HCT116 (cell line): ENCODE data around the gene CCDC87. TPM values are rescaled to one million over a fixed set of nuclear protein-coding genes. Genes with fewer than 3 reads are reported as not detected.

Experiments
- ATAC-seq: fragments of 200-7000 bp; cut with Tn5 transposase; 2 replicates; pipeline ENCODE4 v1.9.1; 2020; ENCODE audit warnings: mild to moderate bottlenecking, moderate library complexity
- BruUV-seq: library from RNA; stranded (reverse); fragments of 400-500 nt; replicated peaks from 2 replicates; lab custom pipeline; 2021; lab: Mats Ljungman, UMichigan
- CTCF ChIA-PET: fragments of 300-600 bp; sonication (Branson Sonifier 250); formaldehyde crosslinking; loops from one replicate; lab custom pipeline; 2021; ENCODE audit warnings: antibody characterized with exemption; lab: Charles Lee
- POLR2A ChIA-PET: fragments of 300-600, 350-600 bp; sonication (Branson Sonifier 250); formaldehyde crosslinking; loops from one replicate; lab custom pipeline; 2021; ENCODE audit warnings: antibody characterized with exemption; lab: Charles Lee
- RAD21 ChIA-PET, 2 experiments: fragments of 300-600 bp; sonication (Branson Sonifier 250); formaldehyde crosslinking; loops; one replicate each; lab custom pipeline; 2023; ENCODE audit warnings: low total read pairs in 2 of 2; ENCODE audit not compliant: uncharacterized antibody in 2 of 2, unreplicated experiment in 2 of 2, low non-redundant PET in 1 of 2; lab: Charles Lee
- DNase-seq: peaks from one replicate; pipeline ENCODE4 v3.0.0-alpha.2; 2010; ENCODE audit warnings: low read depth, low spot score
- H2AFZ ChIP-seq: fragments of 200-600 bp; shearing (Covaris generic), sonication (generic); 2 replicates; pipeline ENCODE4 v1.6.1; 2017; ENCODE audit warnings: low read depth, mixed run types, mixed read lengths, antibody characterized with exemption, low read length; ENCODE audit not compliant: poor library complexity, severe bottlenecking
- H3K27ac ChIP-seq: 2 replicates; pipeline ENCODE4 v1.5.1; 2012; ENCODE audit warnings: low read depth, low read length
- H3K27me3 ChIP-seq: fragments of 200-600 bp; sonication (generic); 2 replicates; pipeline ENCODE4 v1.6.1; 2016; ENCODE audit warnings: mixed run types, low read length, mixed read lengths; ENCODE audit not compliant: insufficient read depth
- H3K36me3 ChIP-seq, 2 experiments: fragments of 200-500 bp in 1 of 2; fragments of 200-600 bp in 1 of 2; sonication (Bioruptor generic) in 1 of 2; sonication (generic) in 1 of 2; 2 replicates each; pipeline versions ENCODE4 v1.5.1 to v1.6.1; 2014 to 2016; ENCODE audit warnings: low read length in 2 of 2, inconsistent platforms in 1 of 2, mixed read lengths in 1 of 2, mixed run types in 1 of 2; ENCODE audit not compliant: insufficient read depth in 2 of 2, control insufficient read depth in 1 of 2
- H3K4me1 ChIP-seq, 2 experiments: fragments of 200-600 bp in 1 of 2; sonication (generic) in 1 of 2; 2 replicates each; pipeline versions ENCODE4 v1.5.1 to v1.6.1; 2012 to 2017; ENCODE audit warnings: low read length in 2 of 2, inconsistent platforms in 1 of 2, mild to moderate bottlenecking in 1 of 2, mixed read lengths in 1 of 2, mixed run types in 1 of 2, moderate library complexity in 1 of 2; ENCODE audit not compliant: insufficient read depth in 2 of 2, control insufficient read depth in 1 of 2
- H3K4me2 ChIP-seq: fragments of 200-600 bp; sonication (generic); 2 replicates; pipeline ENCODE4 v1.6.1; 2017; ENCODE audit warnings: mixed run types, low read length, mixed read lengths
- H3K4me3 ChIP-seq, 2 experiments: fragments of 200-600 bp in 1 of 2; sonication (generic) in 1 of 2; replicated peaks in 1 of 2; 2 replicates each; pipeline ENCODE4 v1.5.1; 2011 to 2016; ENCODE audit warnings: low read length in 2 of 2, control low read depth in 1 of 2, low read depth in 1 of 2, mild to moderate bottlenecking in 1 of 2, mixed read lengths in 1 of 2, mixed run types in 1 of 2
- H3K79me2 ChIP-seq: fragments of 200-600 bp; sonication (generic); 2 replicates; pipeline ENCODE4 v1.6.1; 2017; ENCODE audit warnings: mild to moderate bottlenecking, mixed run types, low read length, moderate library complexity, mixed read lengths; ENCODE audit not compliant: insufficient read depth
- H3K9ac ChIP-seq: fragments of 200-600 bp; sonication (generic); 2 replicates; pipeline ENCODE4 v1.6.1; 2016; ENCODE audit warnings: low read length, mixed read lengths
- H3K9me2 ChIP-seq: fragments of 200-600 bp; sonication (generic), shearing (Covaris generic); 2 replicates; pipeline ENCODE4 v1.6.1; 2017; ENCODE audit warnings: mixed run types, mild to moderate bottlenecking, moderate library complexity; ENCODE audit not compliant: insufficient read depth
- H3K9me3 ChIP-seq, 2 experiments: fragments of 200-500 bp in 1 of 2; fragments of 200-600 bp in 1 of 2; sonication (Bioruptor generic) in 1 of 2; sonication (generic) in 1 of 2; 2 replicates each; pipeline ENCODE4 v1.6.1; 2014 to 2017; ENCODE audit warnings: low read length in 2 of 2, mixed read lengths in 2 of 2, inconsistent platforms in 1 of 2, low read depth in 1 of 2, mild to moderate bottlenecking in 1 of 2, mixed run types in 1 of 2, moderate library complexity in 1 of 2; ENCODE audit not compliant: control insufficient read depth in 1 of 2, insufficient read depth in 1 of 2
- H4K20me1 ChIP-seq: fragments of 200-600 bp; sonication (generic), shearing (Covaris generic); 2 replicates; pipeline ENCODE4 v1.6.1; 2017; ENCODE audit warnings: mixed run types, mild to moderate bottlenecking, moderate library complexity; ENCODE audit not compliant: insufficient read depth
- ATF3 ChIP-seq: IDR thresholded peaks from 2 replicates; pipeline ENCODE4 v1.6.1; 2012
- CEBPB ChIP-seq: IDR thresholded peaks from 2 replicates; pipeline ENCODE4 v1.6.1; 2012; ENCODE audit warnings: low read depth
- CTCF ChIP-seq, 3 experiments: fragments of 200-600 bp in 1 of 3; sonication (generic) in 1 of 3; IDR thresholded peaks in 2 of 3; conservative IDR thresholded peaks in 1 of 3; 2 replicates each; pipeline ENCODE4 v1.5.1; 2012 to 2017; ENCODE audit warnings: low read depth in 2 of 3, low read length in 2 of 3, antibody characterized with exemption in 1 of 3, borderline replicate concordance in 1 of 3, control low read depth in 1 of 3, mild to moderate bottlenecking in 1 of 3, mixed read lengths in 1 of 3, mixed run types in 1 of 3, moderate library complexity in 1 of 3; ENCODE audit not compliant: insufficient read depth in 1 of 3
- EZH2 ChIP-seq: fragments of 200-600 bp; sonication (generic); IDR thresholded peaks from 2 replicates; pipeline ENCODE4 v1.6.1; 2017; ENCODE audit warnings: antibody characterized with exemption, mixed run types
- EZH2phosphoT487 ChIP-seq: fragments of 200-600 bp; IDR thresholded peaks from 2 replicates; pipeline ENCODE4 v1.6.1; 2018; ENCODE audit warnings: antibody characterized with exemption, borderline replicate concordance
- FOSL1 ChIP-seq: IDR thresholded peaks from 2 replicates; pipeline ENCODE4 v1.6.1; 2012; ENCODE audit warnings: low read depth
- MAX ChIP-seq: IDR thresholded peaks from 2 replicates; pipeline ENCODE4 v1.6.1; 2012
- POLR2A ChIP-seq: IDR thresholded peaks from 2 replicates; pipeline ENCODE4 v1.7.0; 2011; ENCODE audit warnings: borderline replicate concordance; ENCODE audit not compliant: insufficient read depth, insufficient read length; ENCODE audit errors: extremely low read depth
- POLR2AphosphoS5 ChIP-seq: IDR thresholded peaks from 2 replicates; pipeline ENCODE4 v1.6.1; 2011; ENCODE audit warnings: mild to moderate bottlenecking, low read depth, low read length, moderate library complexity
- RAD21 ChIP-seq: IDR thresholded peaks from 2 replicates; pipeline ENCODE4 v1.6.1; 2012; ENCODE audit warnings: low read depth, mild to moderate bottlenecking
- REST ChIP-seq: IDR thresholded peaks from 2 replicates; pipeline ENCODE4 v1.6.1; 2012; ENCODE audit warnings: low read depth
- SIN3A ChIP-seq: IDR thresholded peaks from 2 replicates; pipeline ENCODE4 v1.6.1; 2012; ENCODE audit warnings: low read depth
- SP1 ChIP-seq: IDR thresholded peaks from 2 replicates; pipeline ENCODE4 v1.6.1; 2012; ENCODE audit warnings: low read depth
- SRF ChIP-seq: IDR thresholded peaks from 2 replicates; pipeline ENCODE4 v1.6.1; 2012; ENCODE audit warnings: low read depth
- TCF7L2 ChIP-seq: IDR thresholded peaks from 2 replicates; pipeline ENCODE4 v1.7.0; 2011; ENCODE audit warnings: borderline replicate concordance, inconsistent platforms; ENCODE audit not compliant: insufficient read depth, insufficient read length; ENCODE audit errors: extremely low read depth
- YY1 ChIP-seq: IDR thresholded peaks from 2 replicates; pipeline ENCODE4 v1.6.1; 2011; ENCODE audit warnings: low read length, low read depth, moderate library complexity, mild to moderate bottlenecking; ENCODE audit not compliant: insufficient replicate concordance; ENCODE audit errors: extremely low read depth
- ZFX ChIP-seq: fragments of 450-650 bp; IDR thresholded peaks from 2 replicates; pipeline ENCODE4 v1.6.1; 2017
- ZNF274 ChIP-seq: fragments of 200-500 bp; sonication (Bioruptor generic); IDR thresholded peaks from 2 replicates; pipeline ENCODE4 v1.6.1; 2014; ENCODE audit warnings: mild to moderate bottlenecking, low read depth, low read length, inconsistent platforms
- intact Hi-C: fragments of 100-400 bp; cut with micrococcal nuclease; formaldehyde crosslinking; loops from 2 replicates; pipeline ENCODE4 v1.10.0; 2022
- total RNA-seq: library from RNA; stranded (reverse); gene quantifications from one replicate; pipeline ENCODE4 v1.2.1, GENCODE V29; 2021; ENCODE audit not compliant: unreplicated experiment

The CCDC87 gene
- total RNA-seq, 1 experiment from 2014 or later, result 0.39 TPM

GRCh38 chr11:66557733-66558326 is 35.0 kb downstream of the CCDC87 start:
- ATAC-seq, result no peak
- Histone ChIP-seq H3K4me3 (no peak overlapping the region), H3K36me3 (no peaks in the 10 kb centered on the region), H3K9ac (no peak overlapping the region), H3K27me3 (no peaks in the 10 kb centered on the region), H3K4me2 (no peak overlapping the region), H3K79me2 (no peaks in the 10 kb centered on the region), H3K9me3 (no peaks in the 10 kb centered on the region), H3K27ac (no peak overlapping the region), H3K4me1 (no peaks in the 10 kb centered on the region), H4K20me1 (no peaks in the 10 kb centered on the region), H3K9me2 (no peaks in the 10 kb centered on the region), H2AFZ (no peak overlapping the region)
- ChIA-PET POLR2A (no interaction called here), RAD21 (no interaction called here), CTCF (no interaction called here)
- TF ChIP-seq EZH2phosphoT487 (no peak), ZFX (no peak), FOSL1 (no peak), TCF7L2 (no peak), POLR2AphosphoS5 (no peak), EZH2 (no peak), POLR2A (no peak), CTCF (IDR thresholded peaks at IDR 0.05 in 2 of 3, conservative IDR thresholded peaks at IDR 0.05 in 1 of 3; ENCODE audit: borderline replicate concordance in 1 of 3, insufficient read depth in 1 of 3, low read depth in 2 of 3, low read length in 2 of 3) (no peak), REST (no peak), SIN3A (no peak), RAD21 (no peak), SRF (no peak), YY1 (no peak), SP1 (no peak), MAX (no peak), CEBPB (no peak), ATF3 (no peak), ZNF274 (no peak)
- intact Hi-C loops, result no loop called here
- BruUV-seq, result no TSS peak
- DNase-seq, result no peak
